ENCODE results near the gene SLC15A2.

GRCh38 chr3:121970047-121970446 is 75.8 kb downstream of the SLC15A2 start:
- no peak for TF ChIP-seq CTCF (IDR thresholded peaks at IDR 0.05)
- no peak for TF ChIP-seq POLR2A (IDR thresholded peaks at IDR 0.05)

Measured in Peyer's patch (tissue), 4 donors.